ENCODE measurements around the gene GSTCD.

GSTCD gene

GRCh38 chr4:105708181-105709080 lies at the start of gene GSTCD, which contains the start of gene INTS12:
GSTCD (plus strand) TSS chr4:105708784; CDS start chr4:105717614, 8,830 bp downstream.
INTS12 (minus strand) TSS chr4:105708689; CDS start chr4:105700005, 8,684 bp downstream.
- peak within 1 kb of the TSS; percentile 89 for H3K4me2 ChIP-seq
- H3K4me3 ChIP-seq, result peak within 1 kb of the TSS; percentile 95
- 0 out of 2 replicates have a peak, but pooled peaks cover 15% of the 10 kb centered on the region for H4K20me1 ChIP-seq
- H3K27ac ChIP-seq, result peak within 1 kb of the TSS; percentile 86
- peaks cover 18% of the 10 kb centered on the region for H3K36me3 ChIP-seq
- H3K27me3 ChIP-seq, result no peaks in the 10 kb centered on the region
- no peaks in the 10 kb centered on the region for H3K9me3 ChIP-seq
- TF ChIP-seq Cebpa-rat (IDR thresholded peaks at IDR 0.05), result no peak
- peak within 1 kb of the TSS; percentile 90 for H3K9ac ChIP-seq
- H3K4me1 ChIP-seq, result peaks cover 26% of the 10 kb centered on the region

- TF ChIP-seq Cebpa-rat (IDR thresholded peaks at IDR 0.05), result no peak
- Histone ChIP-seq H3K9me3 (no peaks in the 10 kb centered on the region), H3K36me3 (no peaks in the 10 kb centered on the region), H3K4me2 (no peak overlapping the region), H3K27ac (no peak overlapping the region), H3K4me1 (no peaks in the 10 kb centered on the region), H3K27me3 (no peaks in the 10 kb centered on the region), H3K9ac (no peak overlapping the region), H3K4me3 (no peak overlapping the region), H4K20me1 (no peaks in the 10 kb centered on the region)
Observed at GRCh38 chr4:105659190-105659589, 49.4 kb upstream of the GSTCD start.

- Histone ChIP-seq H3K27ac (no peak overlapping the region), H3K9ac (no peak overlapping the region), H3K4me1 (no peaks in the 10 kb centered on the region), H4K20me1 (no peaks in the 10 kb centered on the region), H3K9me3 (no peaks in the 10 kb centered on the region), H3K4me2 (no peak overlapping the region), H3K27me3 (no peaks in the 10 kb centered on the region), H3K36me3 (no peaks in the 10 kb centered on the region), H3K4me3 (no peak overlapping the region)
- TF ChIP-seq Cebpa-rat (IDR thresholded peaks at IDR 0.05), result no peak
Observed at GRCh38 chr4:105661028-105661427, 47.6 kb upstream of the GSTCD start.

- Histone ChIP-seq H3K4me2 (no peak overlapping the region), H3K27me3 (no peaks in the 10 kb centered on the region), H3K27ac (no peak overlapping the region), H3K9me3 (no peaks in the 10 kb centered on the region), H3K36me3 (no peaks in the 10 kb centered on the region), H4K20me1 (no peaks in the 10 kb centered on the region), H3K4me1 (no peaks in the 10 kb centered on the region), H3K9ac (no peak overlapping the region), H3K4me3 (no peak overlapping the region)
- TF ChIP-seq Cebpa-rat (IDR thresholded peaks at IDR 0.05), result no peak
Observed at GRCh38 chr4:105662935-105663675, 45.5 kb upstream of the GSTCD start.

GRCh38 chr4:105666693-105667092 lies 41.9 kb upstream of the GSTCD start:
- Histone ChIP-seq H3K27me3 (no peaks in the 10 kb centered on the region), H3K27ac (no peak overlapping the region)

GRCh38 chr4:105670684-105671083 lies 37.9 kb upstream of the GSTCD start:
- H3K4me2 ChIP-seq, result no peak overlapping the region
- no peaks in the 10 kb centered on the region for H3K27me3 ChIP-seq
- H3K27ac ChIP-seq, result no peak overlapping the region
- TF ChIP-seq Cebpa-rat (IDR thresholded peaks at IDR 0.05), result no peak
- no peaks in the 10 kb centered on the region for H4K20me1 ChIP-seq
- no peaks in the 10 kb centered on the region for H3K9me3 ChIP-seq
- H3K4me3 ChIP-seq, result no peak overlapping the region
- H3K4me1 ChIP-seq, result no peaks in the 10 kb centered on the region
- no peaks in the 10 kb centered on the region for H3K36me3 ChIP-seq
- H3K9ac ChIP-seq, result no peak overlapping the region

More at GRCh38 chr4:105666693-105667092, 41.9 kb upstream of the GSTCD start:
- Histone ChIP-seq H3K4me2 (no peak overlapping the region), H3K36me3 (no peaks in the 10 kb centered on the region), H3K4me3 (no peak overlapping the region), H3K9ac (no peak overlapping the region), H4K20me1 (no peaks in the 10 kb centered on the region), H3K9me3 (no peaks in the 10 kb centered on the region), H3K4me1 (no peaks in the 10 kb centered on the region)
- TF ChIP-seq Cebpa-rat (IDR thresholded peaks at IDR 0.05), result no peak

GRCh38 chr4:105671301-105671700 lies 37.3 kb upstream of the GSTCD start:
- TF ChIP-seq Cebpa-rat (IDR thresholded peaks at IDR 0.05), result no peak
- no peaks in the 10 kb centered on the region for H3K27me3 ChIP-seq
- H3K4me1 ChIP-seq, result no peaks in the 10 kb centered on the region
- no peak overlapping the region for H3K27ac ChIP-seq
- H3K36me3 ChIP-seq, result no peaks in the 10 kb centered on the region
- H3K9me3 ChIP-seq, result no peaks in the 10 kb centered on the region
- no peak overlapping the region for H3K4me3 ChIP-seq
- H3K9ac ChIP-seq, result no peak overlapping the region
- H3K4me2 ChIP-seq, result no peak overlapping the region
- H4K20me1 ChIP-seq, result no peaks in the 10 kb centered on the region

- H3K27me3 ChIP-seq, result no peaks in the 10 kb centered on the region
- H3K4me1 ChIP-seq, result no peaks in the 10 kb centered on the region
- H3K9me3 ChIP-seq, result no peaks in the 10 kb centered on the region
- H3K27ac ChIP-seq, result no peak overlapping the region
- H3K36me3 ChIP-seq, result no peaks in the 10 kb centered on the region
- no peak overlapping the region for H3K4me3 ChIP-seq
- no peak for TF ChIP-seq Cebpa-rat (IDR thresholded peaks at IDR 0.05)
- H3K9ac ChIP-seq, result no peak overlapping the region
- no peak overlapping the region for H3K4me2 ChIP-seq
- no peaks in the 10 kb centered on the region for H4K20me1 ChIP-seq
Observed at GRCh38 chr4:105674011-105674410, 34.6 kb upstream of the GSTCD start.

- Histone ChIP-seq H3K4me3 (no peak overlapping the region), H3K9me3 (no peaks in the 10 kb centered on the region), H3K27ac (no peak overlapping the region), H3K4me1 (no peaks in the 10 kb centered on the region), H3K4me2 (no peak overlapping the region), H3K27me3 (no peaks in the 10 kb centered on the region), H3K9ac (no peak overlapping the region), H3K36me3 (peaks cover 14% of the 10 kb centered on the region), H4K20me1 (no peaks in the 10 kb centered on the region)
- TF ChIP-seq Cebpa-rat (IDR thresholded peaks at IDR 0.05), result no peak
Observed at GRCh38 chr4:105677709-105678108, 30.9 kb upstream of the GSTCD start.

- Histone ChIP-seq H3K9ac (no peak overlapping the region), H3K27me3 (no peaks in the 10 kb centered on the region), H3K27ac (no peak overlapping the region), H3K36me3 (peaks cover 20% of the 10 kb centered on the region), H3K4me1 (no peaks in the 10 kb centered on the region), H3K9me3 (no peaks in the 10 kb centered on the region), H3K4me2 (no peak overlapping the region), H3K4me3 (no peak overlapping the region), H4K20me1 (no peaks in the 10 kb centered on the region)
- no peak for TF ChIP-seq Cebpa-rat (IDR thresholded peaks at IDR 0.05)
Observed at GRCh38 chr4:105679186-105679585, 29.4 kb upstream of the GSTCD start.

Data from BLaER1 (cell line).